HTR-8/SVneo (cell line): ENCODE results near the gene VWA8.
A peak's percentile ranks its signal among the peaks of the same experiment; 100 is the strongest.

Experiments
- DNase-seq: peaks from one replicate; pipeline ENCODE4 v3.0.0; 2011; ENCODE audit warnings: low spot score, mixed read lengths; ENCODE audit not compliant: insufficient read length
- FAIRE-seq: peaks from 2 replicates; lab custom pipeline; 2011; peaks lifted over from hg19 to GRCh38; lab: Jason Lieb, UNC

VWA8 gene

GRCh38 chr13:41605319-41606285 is 355.3 kb downstream of the VWA8 start:
- FAIRE-seq (no peak), DNase-seq (no peak)

GRCh38 chr13:41603917-41604316 is 357.0 kb downstream of the VWA8 start:
- FAIRE-seq (no peak), DNase-seq (no peak)

- DNase-seq (no peak), FAIRE-seq (no peak)
Measured at GRCh38 chr13:41601718-41602445, 359.0 kb downstream of the VWA8 start.

GRCh38 chr13:41599619-41600018 is 361.3 kb downstream of the VWA8 start:
- FAIRE-seq: no peak
- DNase-seq: no peak

GRCh38 chr13:41597348-41598041 is 363.4 kb downstream of the VWA8 start:
- no peak for FAIRE-seq
- no peak for DNase-seq

GRCh38 chr13:41596190-41596589 is 364.7 kb downstream of the VWA8 start:
- FAIRE-seq (no peak), DNase-seq (no peak)

- no peak for DNase-seq
- no peak for FAIRE-seq
Measured at GRCh38 chr13:41595298-41595697, 365.6 kb downstream of the VWA8 start.

- DNase-seq: no peak
Measured at GRCh38 chr13:41590643-41591042, 370.3 kb downstream of the VWA8 start.

GRCh38 chr13:41590122-41590521 is 370.8 kb downstream of the VWA8 start:
- FAIRE-seq: no peak
- no peak for DNase-seq

More at GRCh38 chr13:41590643-41591042, 370.3 kb downstream of the VWA8 start:
- FAIRE-seq: no peak

GRCh38 chr13:41589434-41589833 is 371.5 kb downstream of the VWA8 start:
- FAIRE-seq (no peak), DNase-seq (no peak)

GRCh38 chr13:41588899-41589298 is 372.0 kb downstream of the VWA8 start:
- peak; percentile 32 for DNase-seq
- FAIRE-seq: no peak

- no peak for DNase-seq
- FAIRE-seq: no peak
Measured at GRCh38 chr13:41588448-41588847, 372.5 kb downstream of the VWA8 start.

- no peak for FAIRE-seq
Measured at GRCh38 chr13:41587490-41587889, 373.4 kb downstream of the VWA8 start.

GRCh38 chr13:41586216-41586615 is 374.7 kb downstream of the VWA8 start:
- DNase-seq: no peak

More at GRCh38 chr13:41587490-41587889, 373.4 kb downstream of the VWA8 start:
- DNase-seq: no peak

GRCh38 chr13:41582027-41582463 is 378.9 kb downstream of the VWA8 start:
- no peak for DNase-seq

More at GRCh38 chr13:41586216-41586615, 374.7 kb downstream of the VWA8 start:
- no peak for FAIRE-seq

GRCh38 chr13:41580345-41580744 is 380.6 kb downstream of the VWA8 start:
- FAIRE-seq (no peak), DNase-seq (no peak)

More at GRCh38 chr13:41582027-41582463, 378.9 kb downstream of the VWA8 start:
- FAIRE-seq: no peak

- DNase-seq: no peak
- FAIRE-seq: no peak
Measured at GRCh38 chr13:41579881-41580280, 381.0 kb downstream of the VWA8 start.

- DNase-seq (no peak), FAIRE-seq (no peak)
Measured at GRCh38 chr13:41579168-41579567, 381.7 kb downstream of the VWA8 start.

- DNase-seq (no peak), FAIRE-seq (no peak)
Measured at GRCh38 chr13:41578371-41578770, 382.5 kb downstream of the VWA8 start.

GRCh38 chr13:41577436-41577835 is 383.5 kb downstream of the VWA8 start:
- DNase-seq: no peak
- no peak for FAIRE-seq
